ENCODE data around the gene SEC22A.

DNA sequence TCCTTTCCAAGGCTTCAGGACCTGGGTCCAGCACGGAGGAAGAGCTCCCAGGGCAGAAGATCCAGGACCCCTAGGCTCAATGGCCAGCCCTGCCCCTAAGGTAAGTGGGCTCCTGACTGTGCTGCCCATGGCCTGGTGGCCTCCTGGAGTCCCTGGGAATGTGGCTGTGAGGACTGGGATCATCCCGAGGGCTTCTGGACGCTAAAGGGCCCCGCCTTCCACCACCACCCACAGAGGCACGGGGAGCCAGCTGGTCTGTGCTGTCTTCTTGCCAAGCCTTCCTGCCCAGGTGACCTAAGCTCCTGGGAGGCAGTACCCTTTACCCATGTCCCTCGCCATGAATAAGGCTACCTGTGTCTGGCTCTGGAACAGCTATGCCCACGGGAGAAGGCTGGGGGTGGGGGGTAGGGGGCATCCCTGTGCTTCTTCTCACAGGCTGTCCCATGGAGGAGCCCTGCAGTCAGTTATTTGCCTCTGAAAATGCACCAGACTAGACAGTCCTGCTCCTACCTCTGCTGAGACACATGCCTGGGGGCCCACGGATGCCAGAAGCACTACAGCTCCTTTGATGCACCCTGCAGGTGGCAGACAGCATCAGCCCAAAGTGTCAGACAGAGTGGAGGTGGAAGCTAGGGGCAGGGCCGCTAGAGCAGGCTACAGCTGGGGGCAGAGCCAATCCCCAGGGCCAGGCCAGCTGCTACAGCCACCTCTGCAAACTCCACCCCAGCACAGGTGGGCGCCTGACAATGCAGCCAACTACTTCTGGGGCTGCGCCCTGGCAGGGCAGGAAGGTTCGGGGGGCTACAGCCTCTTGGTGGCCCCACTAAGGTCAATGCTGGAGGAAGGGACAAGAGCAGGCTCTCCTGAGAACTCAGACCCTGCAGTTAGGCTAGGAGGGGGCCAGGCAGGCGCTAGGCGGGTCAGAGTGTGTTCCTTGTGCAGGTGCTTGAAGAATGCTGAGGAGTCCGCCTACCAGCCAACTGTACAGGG lies 90.9 kb downstream of the SEC22A start:
- TF ChIP-seq, protein P1, sequence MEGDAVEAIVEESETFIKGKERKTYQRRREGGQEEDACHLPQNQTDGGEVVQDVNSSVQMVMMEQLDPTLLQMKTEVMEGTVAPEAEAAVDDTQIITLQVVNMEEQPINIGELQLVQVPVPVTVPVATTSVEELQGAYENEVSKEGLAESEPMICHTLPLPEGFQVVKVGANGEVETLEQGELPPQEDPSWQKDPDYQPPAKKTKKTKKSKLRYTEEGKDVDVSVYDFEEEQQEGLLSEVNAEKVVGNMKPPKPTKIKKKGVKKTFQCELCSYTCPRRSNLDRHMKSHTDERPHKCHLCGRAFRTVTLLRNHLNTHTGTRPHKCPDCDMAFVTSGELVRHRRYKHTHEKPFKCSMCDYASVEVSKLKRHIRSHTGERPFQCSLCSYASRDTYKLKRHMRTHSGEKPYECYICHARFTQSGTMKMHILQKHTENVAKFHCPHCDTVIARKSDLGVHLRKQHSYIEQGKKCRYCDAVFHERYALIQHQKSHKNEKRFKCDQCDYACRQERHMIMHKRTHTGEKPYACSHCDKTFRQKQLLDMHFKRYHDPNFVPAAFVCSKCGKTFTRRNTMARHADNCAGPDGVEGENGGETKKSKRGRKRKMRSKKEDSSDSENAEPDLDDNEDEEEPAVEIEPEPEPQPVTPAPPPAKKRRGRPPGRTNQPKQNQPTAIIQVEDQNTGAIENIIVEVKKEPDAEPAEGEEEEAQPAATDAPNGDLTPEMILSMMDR (conservative IDR thresholded peaks at IDR 0.05; ENCODE audit: low read length): no peak
- TF ChIP-seq EZH2phosphoT487 (IDR thresholded peaks at IDR 0.05; ENCODE audit: borderline replicate concordance): no peak
